Loucy (cell line): ENCODE results near the gene NLRP10.

ENCODE experiments used
- EZH2phosphoT487 ChIP-seq: fragments of 200-600 bp; IDR thresholded peaks from 2 replicates; pipeline ENCODE4 v1.6.1; 2018; ENCODE audit warnings: antibody characterized with exemption, mild to moderate bottlenecking, moderate library complexity, borderline replicate concordance
- TF ChIP-seq, protein P1 (sequence below): fragments of 200-600 bp; sonication (generic); conservative IDR thresholded peaks from 2 replicates; pipeline ENCODE4 v1.5.1; 2014; ENCODE audit warnings: mild to moderate bottlenecking, antibody characterized with exemption, low read length

DNA sequence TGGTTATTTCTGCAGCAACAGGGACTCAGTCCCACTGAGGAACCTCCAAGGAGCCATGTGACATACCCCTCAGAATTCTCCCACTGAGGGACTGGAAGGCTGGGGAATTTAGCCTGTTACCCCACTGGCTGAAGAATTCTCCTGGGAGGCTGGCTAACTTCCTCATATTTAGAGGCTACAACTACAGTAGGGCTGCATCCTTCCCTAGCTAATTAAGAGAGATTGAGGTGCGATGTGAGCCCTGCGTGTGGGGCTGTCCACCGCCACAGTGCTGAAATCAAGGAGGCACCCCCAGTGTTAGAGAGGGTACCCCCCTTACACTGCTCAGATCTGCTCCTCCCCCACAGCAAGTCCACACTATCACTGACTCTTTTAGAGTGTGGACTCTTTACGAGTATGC, 43.0 kb upstream of the NLRP10 start:
- TF ChIP-seq, protein P1, sequence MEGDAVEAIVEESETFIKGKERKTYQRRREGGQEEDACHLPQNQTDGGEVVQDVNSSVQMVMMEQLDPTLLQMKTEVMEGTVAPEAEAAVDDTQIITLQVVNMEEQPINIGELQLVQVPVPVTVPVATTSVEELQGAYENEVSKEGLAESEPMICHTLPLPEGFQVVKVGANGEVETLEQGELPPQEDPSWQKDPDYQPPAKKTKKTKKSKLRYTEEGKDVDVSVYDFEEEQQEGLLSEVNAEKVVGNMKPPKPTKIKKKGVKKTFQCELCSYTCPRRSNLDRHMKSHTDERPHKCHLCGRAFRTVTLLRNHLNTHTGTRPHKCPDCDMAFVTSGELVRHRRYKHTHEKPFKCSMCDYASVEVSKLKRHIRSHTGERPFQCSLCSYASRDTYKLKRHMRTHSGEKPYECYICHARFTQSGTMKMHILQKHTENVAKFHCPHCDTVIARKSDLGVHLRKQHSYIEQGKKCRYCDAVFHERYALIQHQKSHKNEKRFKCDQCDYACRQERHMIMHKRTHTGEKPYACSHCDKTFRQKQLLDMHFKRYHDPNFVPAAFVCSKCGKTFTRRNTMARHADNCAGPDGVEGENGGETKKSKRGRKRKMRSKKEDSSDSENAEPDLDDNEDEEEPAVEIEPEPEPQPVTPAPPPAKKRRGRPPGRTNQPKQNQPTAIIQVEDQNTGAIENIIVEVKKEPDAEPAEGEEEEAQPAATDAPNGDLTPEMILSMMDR, result no peak
- TF ChIP-seq EZH2phosphoT487, result no peak
